ENCODE measurements around the gene TFEB.

DNA sequence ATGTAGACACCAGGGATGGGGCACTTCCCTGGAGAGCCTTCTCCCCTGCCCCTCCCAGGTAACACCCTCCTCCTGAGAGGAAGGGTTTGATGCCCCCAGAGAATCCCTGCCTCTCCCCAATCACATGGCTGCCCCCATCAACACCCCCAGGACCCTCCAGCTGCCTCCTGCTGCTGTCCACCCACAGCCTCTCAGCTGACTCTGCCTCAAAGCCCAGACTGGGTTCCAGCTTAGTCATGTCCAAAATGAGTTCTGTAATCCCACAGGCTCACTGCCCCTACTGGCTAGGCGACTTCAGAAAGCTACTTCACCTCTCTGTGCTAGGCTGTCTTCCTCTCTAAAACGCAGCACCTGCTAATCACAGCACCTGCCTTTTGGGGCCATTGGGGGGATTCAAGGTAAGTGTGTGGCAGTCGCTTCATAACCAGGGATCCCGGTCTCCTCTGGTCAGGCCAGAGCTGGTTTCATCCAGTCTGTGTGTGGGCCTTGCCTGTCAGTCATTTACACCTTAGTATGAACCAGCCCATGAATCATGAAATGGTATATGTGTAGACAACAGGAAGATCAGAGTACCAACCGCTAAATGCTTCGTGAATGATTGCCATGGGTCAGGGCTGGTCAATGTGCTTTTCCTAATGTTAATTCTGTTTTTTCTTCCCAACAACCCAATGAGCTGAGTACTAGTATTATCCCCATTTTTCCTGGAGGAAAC lies 40.4 kb downstream of the TFEB start:
- TF ChIP-seq, protein P1, sequence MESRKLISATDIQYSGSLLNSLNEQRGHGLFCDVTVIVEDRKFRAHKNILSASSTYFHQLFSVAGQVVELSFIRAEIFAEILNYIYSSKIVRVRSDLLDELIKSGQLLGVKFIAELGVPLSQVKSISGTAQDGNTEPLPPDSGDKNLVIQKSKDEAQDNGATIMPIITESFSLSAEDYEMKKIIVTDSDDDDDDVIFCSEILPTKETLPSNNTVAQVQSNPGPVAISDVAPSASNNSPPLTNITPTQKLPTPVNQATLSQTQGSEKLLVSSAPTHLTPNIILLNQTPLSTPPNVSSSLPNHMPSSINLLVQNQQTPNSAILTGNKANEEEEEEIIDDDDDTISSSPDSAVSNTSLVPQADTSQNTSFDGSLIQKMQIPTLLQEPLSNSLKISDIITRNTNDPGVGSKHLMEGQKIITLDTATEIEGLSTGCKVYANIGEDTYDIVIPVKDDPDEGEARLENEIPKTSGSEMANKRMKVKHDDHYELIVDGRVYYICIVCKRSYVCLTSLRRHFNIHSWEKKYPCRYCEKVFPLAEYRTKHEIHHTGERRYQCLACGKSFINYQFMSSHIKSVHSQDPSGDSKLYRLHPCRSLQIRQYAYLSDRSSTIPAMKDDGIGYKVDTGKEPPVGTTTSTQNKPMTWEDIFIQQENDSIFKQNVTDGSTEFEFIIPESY (IDR thresholded peaks at IDR 0.05), result no peak
- TF ChIP-seq, protein P2, sequence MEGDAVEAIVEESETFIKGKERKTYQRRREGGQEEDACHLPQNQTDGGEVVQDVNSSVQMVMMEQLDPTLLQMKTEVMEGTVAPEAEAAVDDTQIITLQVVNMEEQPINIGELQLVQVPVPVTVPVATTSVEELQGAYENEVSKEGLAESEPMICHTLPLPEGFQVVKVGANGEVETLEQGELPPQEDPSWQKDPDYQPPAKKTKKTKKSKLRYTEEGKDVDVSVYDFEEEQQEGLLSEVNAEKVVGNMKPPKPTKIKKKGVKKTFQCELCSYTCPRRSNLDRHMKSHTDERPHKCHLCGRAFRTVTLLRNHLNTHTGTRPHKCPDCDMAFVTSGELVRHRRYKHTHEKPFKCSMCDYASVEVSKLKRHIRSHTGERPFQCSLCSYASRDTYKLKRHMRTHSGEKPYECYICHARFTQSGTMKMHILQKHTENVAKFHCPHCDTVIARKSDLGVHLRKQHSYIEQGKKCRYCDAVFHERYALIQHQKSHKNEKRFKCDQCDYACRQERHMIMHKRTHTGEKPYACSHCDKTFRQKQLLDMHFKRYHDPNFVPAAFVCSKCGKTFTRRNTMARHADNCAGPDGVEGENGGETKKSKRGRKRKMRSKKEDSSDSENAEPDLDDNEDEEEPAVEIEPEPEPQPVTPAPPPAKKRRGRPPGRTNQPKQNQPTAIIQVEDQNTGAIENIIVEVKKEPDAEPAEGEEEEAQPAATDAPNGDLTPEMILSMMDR (IDR thresholded peaks at IDR 0.05 in 2 of 3, conservative IDR thresholded peaks at IDR 0.05 in 1 of 3; ENCODE audit: control insufficient read depth in 2 of 3, extremely low read depth in 1 of 3, insufficient read depth in 1 of 3, low read depth in 3 of 3, low read length in 3 of 3), result no peak
- TF ChIP-seq POLR2A (IDR thresholded peaks at IDR 0.05; ENCODE audit: low read depth, low read length) (no peak), DPF2 (IDR thresholded peaks at IDR 0.05) (no peak), SP1 (IDR thresholded peaks at IDR 0.05; ENCODE audit: low read depth, low read length) (no peak), TCF7 (IDR thresholded peaks at IDR 0.05; ENCODE audit: borderline replicate concordance) (no peak), FOXM1 (IDR thresholded peaks at IDR 0.05; ENCODE audit: low read depth, low read length) (no peak), ESRRA (IDR thresholded peaks at IDR 0.05; ENCODE audit: low read length) (no peak), ZNF274 (IDR thresholded peaks at IDR 0.05; ENCODE audit: insufficient read depth, insufficient read length) (no peak), LARP7 (IDR thresholded peaks at IDR 0.05) (no peak), NFYB (IDR thresholded peaks at IDR 0.05; ENCODE audit: insufficient read depth, low read depth, low read length) (no peak), STAT3 (IDR thresholded peaks at IDR 0.05; ENCODE audit: low read depth, low read length) (no peak), MXI1 (IDR thresholded peaks at IDR 0.05; ENCODE audit: low read depth, low read length) (no peak)
- TF ChIP-seq, protein P3, sequence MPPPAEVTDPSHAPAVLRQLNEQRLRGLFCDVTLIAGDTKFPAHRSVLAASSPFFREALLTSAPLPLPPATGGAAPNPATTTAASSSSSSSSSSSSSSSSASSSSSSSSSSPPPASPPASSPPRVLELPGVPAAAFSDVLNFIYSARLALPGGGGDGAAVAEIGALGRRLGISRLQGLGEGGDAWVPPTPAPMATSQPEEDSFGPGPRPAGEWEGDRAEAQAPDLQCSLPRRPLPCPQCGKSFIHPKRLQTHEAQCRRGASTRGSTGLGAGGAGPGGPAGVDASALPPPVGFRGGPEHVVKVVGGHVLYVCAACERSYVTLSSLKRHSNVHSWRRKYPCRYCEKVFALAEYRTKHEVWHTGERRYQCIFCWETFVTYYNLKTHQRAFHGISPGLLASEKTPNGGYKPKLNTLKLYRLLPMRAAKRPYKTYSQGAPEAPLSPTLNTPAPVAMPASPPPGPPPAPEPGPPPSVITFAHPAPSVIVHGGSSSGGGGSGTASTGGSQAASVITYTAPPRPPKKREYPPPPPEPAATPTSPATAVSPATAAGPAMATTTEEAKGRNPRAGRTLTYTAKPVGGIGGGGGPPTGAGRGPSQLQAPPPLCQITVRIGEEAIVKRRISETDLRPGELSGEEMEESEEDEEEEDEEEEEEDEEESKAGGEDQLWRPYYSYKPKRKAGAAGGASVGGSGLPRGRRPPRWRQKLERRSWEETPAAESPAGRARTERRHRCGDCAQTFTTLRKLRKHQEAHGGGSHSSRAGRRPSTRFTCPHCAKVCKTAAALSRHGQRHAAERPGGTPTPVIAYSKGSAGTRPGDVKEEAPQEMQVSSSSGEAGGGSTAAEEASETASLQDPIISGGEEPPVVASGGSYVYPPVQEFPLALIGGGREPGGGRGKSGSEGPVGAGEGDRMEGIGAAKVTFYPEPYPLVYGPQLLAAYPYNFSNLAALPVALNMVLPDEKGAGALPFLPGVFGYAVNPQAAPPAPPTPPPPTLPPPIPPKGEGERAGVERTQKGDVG (CRISPR knock-in tag; IDR thresholded peaks at IDR 0.05), result no peak

All from GM12878 (cell line).